Lung (tissue), 12 donors: ENCODE results near the gene NMRK1. TPM values are rescaled to one million over a fixed set of nuclear protein-coding genes. Genes with fewer than 3 reads are reported as not detected.

Source experiments
- ATAC-seq: fragments of 200-7000 bp; cut with Tn5 transposase; one replicate; pipeline ENCODE4 v1.9.1; 2020; ENCODE audit warnings: moderate number of reproducible peaks; ENCODE audit not compliant: insufficient read depth, low FRiP score
- DNase-seq, 3 donors: peaks; one replicate each; pipeline ENCODE4 v3.0.0-alpha.2; 2013 to 2017
- H3K27ac ChIP-seq, 2 donors: one replicate each; pipeline ENCODE4 v1.5.1; 2013; ENCODE audit warnings: mild to moderate bottlenecking in 2 of 2, moderate library complexity in 2 of 2, control low read depth in 1 of 2, inconsistent platforms in 1 of 2, low read depth in 1 of 2, low read length in 1 of 2
- H3K27me3 ChIP-seq, 3 donors: one replicate each; pipeline ENCODE4 v1.5.1; 2013; ENCODE audit warnings: low read length in 2 of 3; ENCODE audit not compliant: control insufficient read depth in 3 of 3, insufficient read depth in 3 of 3
- H3K36me3 ChIP-seq, 4 donors: one replicate each; pipeline ENCODE4 v1.5.1; 2013; ENCODE audit warnings: low read length in 4 of 4, mild to moderate bottlenecking in 1 of 4, moderate library complexity in 1 of 4; ENCODE audit not compliant: control insufficient read depth in 4 of 4, insufficient read depth in 4 of 4
- H3K4me1 ChIP-seq, 5 donors: one replicate each; pipeline ENCODE4 v1.5.1; 2013; ENCODE audit warnings: low read length in 5 of 5, mild to moderate bottlenecking in 2 of 5, moderate library complexity in 1 of 5; ENCODE audit not compliant: control insufficient read depth in 5 of 5, insufficient read depth in 5 of 5
- H3K4me3 ChIP-seq: one replicate; pipeline ENCODE4 v1.5.1; 2013; ENCODE audit warnings: mild to moderate bottlenecking, control low read depth, moderate library complexity
- H3K9ac ChIP-seq, 2 donors: one replicate each; pipeline ENCODE4 v1.5.1; 2013; ENCODE audit warnings: low read length in 2 of 2, control low read depth in 1 of 2; ENCODE audit not compliant: insufficient read depth in 1 of 2
- H3K9me3 ChIP-seq, 4 donors: one replicate each; pipeline ENCODE4 v1.5.1; 2013; ENCODE audit warnings: low read length in 3 of 4, mild to moderate bottlenecking in 1 of 4, moderate library complexity in 1 of 4; ENCODE audit not compliant: control insufficient read depth in 4 of 4, insufficient read depth in 3 of 4
- CTCF ChIP-seq: IDR thresholded peaks from 2 replicates; pipeline ENCODE4 v1.5.1; 2012; ENCODE audit warnings: mild to moderate bottlenecking; ENCODE audit errors: control extremely low read depth, extremely low read depth
- WGBS, 2 donors: extraction: QIAGEN DNeasy Blood & Tissue Kit; methylation state at CpG; one replicate each; pipeline ENCODE4 v1.1.7; 2013; 5-methylcytosine and 5-hydroxymethylcytosine counted together
- polyA plus RNA-seq, 2 donors: library from polyadenylated mRNA; stranded (reverse); fragments of 200-250 nt; gene quantifications; one replicate each; pipeline ENCODE4 v1.2.1, GENCODE V29; 2013
- total RNA-seq, 2 donors: library from RNA; depleted of rRNA in 1 of 2; stranded (reverse); fragments of >200 nt in 1 of 2; gene quantifications; one replicate each; pipeline ENCODE4 v1.2.1, GENCODE V29; 2014 to 2021
- donor health status: control.
- donor health status: control.
- donor health status: Bipolar disorder and iron deficiency.
- donor health status: healthy.
- donor health status: DM: yes; HTN: yes; CAD: no.

NMRK1 gene
- total and polyA plus RNA-seq, 4 donors = 22.7 to 57.9 (median 31.4) TPM

DNA sequence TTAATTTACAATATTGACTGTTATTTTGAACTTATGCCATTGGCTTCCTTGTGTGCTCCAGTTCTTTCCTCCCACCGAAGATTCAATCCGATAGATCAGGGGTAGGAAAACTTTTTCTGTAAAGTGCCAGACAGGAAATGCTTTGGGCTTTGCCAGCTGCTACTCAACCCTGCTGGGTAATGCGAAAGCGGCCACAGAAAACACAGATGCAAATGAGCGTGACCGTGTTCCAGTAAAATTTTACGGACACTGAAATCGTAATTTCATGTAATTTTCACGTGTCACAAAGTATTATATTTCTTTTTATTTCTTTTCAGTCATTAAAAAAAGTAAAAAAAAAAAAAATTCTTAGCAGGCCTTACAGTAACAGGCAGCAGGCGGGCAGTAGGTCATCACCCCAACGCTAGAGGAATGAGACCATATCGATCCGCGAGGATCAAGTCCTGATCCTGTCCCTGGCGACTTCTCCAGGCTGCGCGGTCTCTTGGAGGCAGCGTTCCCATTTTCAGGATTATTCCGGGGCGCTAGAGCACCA is 599 bp downstream of the NMRK1 start:
- Histone ChIP-seq H3K9me3 (no peaks in the 10 kb centered on the region), H3K4me1 (peaks cover 3 to 64% (median 18%) of the 10 kb centered on the region in 5 donors), H3K27ac (peak overlapping the region; percentile 82 to 99), H3K36me3 (peaks cover 0 to 8% (median 5%) of the 10 kb centered on the region in 4 donors), H3K9ac (peak overlapping the region; percentile 75 to 97), H3K4me3 (peak overlapping the region; percentile 63), H3K27me3 (no peaks in the 10 kb centered on the region)
- DNase-seq (peak; percentile 66 to 86 (median 85)), ATAC-seq (no peak)
- 1% methylated on average over 20 of the region's 20 CpGs for WGBS, 2 donors
- no peak for TF ChIP-seq CTCF

GRCh38 chr9:75086541-75087288 is 1.2 kb downstream of the NMRK1 start:
- peak in 2 of 3 donors; percentile 62 to 68 for DNase-seq
- Histone ChIP-seq H3K4me1 (peaks cover 3 to 59% (median 16%) of the 10 kb centered on the region in 5 donors), H3K27ac (peak overlapping the region in 1 of 2 donors; percentile 85), H3K36me3 (peaks cover 0 to 8% (median 6%) of the 10 kb centered on the region in 4 donors), H3K9ac (peak overlapping the region in 1 of 2 donors; percentile 97), H3K27me3 (no peaks in the 10 kb centered on the region), H3K9me3 (no peaks in the 10 kb centered on the region), H3K4me3 (peak overlapping the region; percentile 38)
- ATAC-seq = no peak
- 17 to 40% methylated on average over 16 of the region's 16 CpGs for WGBS, 2 donors
- TF ChIP-seq CTCF = no peak

- DNase-seq (no peak), ATAC-seq (no peak)
- Histone ChIP-seq H3K9me3 (no peaks in the 10 kb centered on the region), H3K27ac (peak overlapping the region in 1 of 2 donors; percentile 48), H3K36me3 (peaks cover 4 to 11% (median 7%) of the 10 kb centered on the region in 4 donors), H3K4me3 (no peak overlapping the region), H3K4me1 (peaks cover 2 to 49% (median 16%) of the 10 kb centered on the region in 5 donors), H3K27me3 (no peaks in the 10 kb centered on the region), H3K9ac (peak overlapping the region in 1 of 2 donors; percentile 88)
- 81 to 96% methylated on average over 1 of the region's 1 CpG for WGBS, 2 donors
- TF ChIP-seq CTCF = no peak
Observed at GRCh38 chr9:75085640-75086039, 2.3 kb downstream of the NMRK1 start.
